HG03064 (cell line): ENCODE results near the gene SEC14L3.
A peak's percentile ranks its signal among the peaks of the same experiment; 100 is the strongest.

Experiments used
- ATAC-seq: cut with Tn5 transposase; IDR thresholded peaks from one replicate; pipeline ENCODE4 v1.9.1; 2021; ENCODE audit warnings: low read depth; ENCODE audit not compliant: unreplicated experiment

SEC14L3 gene

GRCh38 chr22:30424534-30425326, 47.1 kb downstream of the SEC14L3 start:
- ATAC-seq = no peak

GRCh38 chr22:30423959-30424533, 47.8 kb downstream of the SEC14L3 start:
- ATAC-seq = peak; percentile 73

- ATAC-seq = peak; percentile 22
Observed at GRCh38 chr22:30423301-30423958, 48.4 kb downstream of the SEC14L3 start.

GRCh38 chr22:30422481-30423300, 49.1 kb downstream of the SEC14L3 start:
- ATAC-seq = no peak

- ATAC-seq = no peak
Observed at GRCh38 chr22:30421695-30422480, 49.9 kb downstream of the SEC14L3 start.

GRCh38 chr22:30420347-30421125, 51.3 kb downstream of the SEC14L3 start:
- no peak for ATAC-seq

- ATAC-seq = no peak
Observed at GRCh38 chr22:30416837-30417236, 55.0 kb downstream of the SEC14L3 start.

- ATAC-seq = no peak
Observed at GRCh38 chr22:30416403-30416802, 55.4 kb downstream of the SEC14L3 start.

GRCh38 chr22:30414525-30415047, 57.2 kb downstream of the SEC14L3 start:
- ATAC-seq = no peak

GRCh38 chr22:30413745-30414524, 57.9 kb downstream of the SEC14L3 start:
- ATAC-seq = no peak

GRCh38 chr22:30413001-30413400, 58.8 kb downstream of the SEC14L3 start:
- ATAC-seq = no peak

GRCh38 chr22:30411780-30412179, 60.0 kb downstream of the SEC14L3 start:
- no peak for ATAC-seq
